H1 (cell line): ENCODE results near the gene SELENOF.

Experiments
- POLR2AphosphoS5 ChIP-seq: IDR thresholded peaks from 2 replicates; pipeline ENCODE4 v1.6.1; 2011; ENCODE audit warnings: low read depth, low read length
- SIN3A ChIP-seq, 2 experiments: IDR thresholded peaks in 1 of 2; conservative IDR thresholded peaks in 1 of 2; 2 replicates each; pipeline ENCODE4 v1.6.1; 2011 to 2012; ENCODE audit warnings: low read length in 2 of 2, improper control_type of control experiment in 1 of 2, low read depth in 1 of 2, mild to moderate bottlenecking in 1 of 2
- TF ChIP-seq, protein P1 (sequence below), 3 experiments: IDR thresholded peaks; 1 replicate in 2 of 3; 2 replicates in 1 of 3; pipeline versions ENCODE4 v1.5.1 to v1.6.1; 2011; ENCODE audit warnings: low read length in 3 of 3, mild to moderate bottlenecking in 3 of 3, inconsistent platforms in 2 of 3, low read depth in 1 of 3, moderate library complexity in 1 of 3; ENCODE audit not compliant: insufficient read depth in 1 of 3; ENCODE audit errors: control extremely low read depth in 1 of 3

DNA sequence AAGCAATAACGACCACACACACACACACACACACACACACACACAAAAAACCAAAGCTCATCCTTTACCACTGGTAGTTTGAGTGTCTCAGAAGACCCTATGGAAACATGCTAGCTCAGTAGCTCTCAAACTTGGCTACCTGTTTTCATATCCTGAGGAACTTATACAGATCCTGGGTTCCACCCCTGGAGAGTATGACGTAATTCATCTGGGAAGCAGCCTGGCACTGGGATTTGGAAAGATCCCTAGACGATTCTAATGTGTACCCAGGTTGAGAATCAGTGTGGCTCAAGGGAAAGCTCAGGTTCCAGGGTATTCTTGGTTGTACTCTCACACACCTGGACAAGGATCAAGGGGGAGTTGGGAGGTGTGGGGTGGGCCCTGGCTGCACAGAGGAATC lies 85.9 kb downstream of the SELENOF start:
- TF ChIP-seq, protein P1, sequence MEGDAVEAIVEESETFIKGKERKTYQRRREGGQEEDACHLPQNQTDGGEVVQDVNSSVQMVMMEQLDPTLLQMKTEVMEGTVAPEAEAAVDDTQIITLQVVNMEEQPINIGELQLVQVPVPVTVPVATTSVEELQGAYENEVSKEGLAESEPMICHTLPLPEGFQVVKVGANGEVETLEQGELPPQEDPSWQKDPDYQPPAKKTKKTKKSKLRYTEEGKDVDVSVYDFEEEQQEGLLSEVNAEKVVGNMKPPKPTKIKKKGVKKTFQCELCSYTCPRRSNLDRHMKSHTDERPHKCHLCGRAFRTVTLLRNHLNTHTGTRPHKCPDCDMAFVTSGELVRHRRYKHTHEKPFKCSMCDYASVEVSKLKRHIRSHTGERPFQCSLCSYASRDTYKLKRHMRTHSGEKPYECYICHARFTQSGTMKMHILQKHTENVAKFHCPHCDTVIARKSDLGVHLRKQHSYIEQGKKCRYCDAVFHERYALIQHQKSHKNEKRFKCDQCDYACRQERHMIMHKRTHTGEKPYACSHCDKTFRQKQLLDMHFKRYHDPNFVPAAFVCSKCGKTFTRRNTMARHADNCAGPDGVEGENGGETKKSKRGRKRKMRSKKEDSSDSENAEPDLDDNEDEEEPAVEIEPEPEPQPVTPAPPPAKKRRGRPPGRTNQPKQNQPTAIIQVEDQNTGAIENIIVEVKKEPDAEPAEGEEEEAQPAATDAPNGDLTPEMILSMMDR (IDR thresholded peaks at IDR 0.05; ENCODE audit: control extremely low read depth in 1 of 3, insufficient read depth in 1 of 3, low read depth in 1 of 3, low read length in 3 of 3), result no peak
- no peak for TF ChIP-seq POLR2AphosphoS5
- TF ChIP-seq SIN3A (conservative IDR thresholded peaks at IDR 0.05 in 1 of 2, IDR thresholded peaks at IDR 0.05 in 1 of 2; ENCODE audit: low read depth in 1 of 2, low read length in 2 of 2), result no peak
